Amygdala (tissue), 56 donors: ENCODE data around the gene ACTL8.

Source experiments
- DNase-seq, 56 donors: peaks; one replicate each; lab custom pipeline; 2025; lab: John Stamatoyannopoulos, UW

Gene ACTL8, protein sequence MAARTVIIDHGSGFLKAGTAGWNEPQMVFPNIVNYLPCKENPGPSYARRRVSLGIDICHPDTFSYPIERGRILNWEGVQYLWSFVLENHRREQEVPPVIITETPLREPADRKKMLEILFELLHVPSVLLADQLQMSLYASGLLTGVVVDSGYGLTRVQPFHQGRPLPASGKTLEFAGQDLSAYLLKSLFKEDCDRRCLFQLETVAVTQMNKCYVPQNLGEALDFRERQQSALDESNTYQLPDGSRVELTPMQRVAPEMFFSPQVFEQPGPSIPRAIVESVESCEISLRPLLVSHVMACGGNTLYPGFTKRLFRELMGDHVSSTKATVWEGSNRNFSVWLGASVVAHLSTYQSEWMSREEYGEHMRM

GRCh38 chr1:17755120-17755519 is at the start of gene ACTL8:
Gene ACTL8, plus strand, starts transcription at chr1:17755333. Its CDS starts 67,676 bp downstream, at chr1:17823009.
- DNase-seq, result no peak

- no peak for DNase-seq
These were observed 48.7 kb upstream of the ACTL8 start for GRCh38 chr1:17706445-17706844.

- no peak for DNase-seq
These were observed 45.2 kb upstream of the ACTL8 start for GRCh38 chr1:17709981-17710380.

- DNase-seq, result no peak
These were observed 44.1 kb upstream of the ACTL8 start for GRCh38 chr1:17710889-17711576.

DNA sequence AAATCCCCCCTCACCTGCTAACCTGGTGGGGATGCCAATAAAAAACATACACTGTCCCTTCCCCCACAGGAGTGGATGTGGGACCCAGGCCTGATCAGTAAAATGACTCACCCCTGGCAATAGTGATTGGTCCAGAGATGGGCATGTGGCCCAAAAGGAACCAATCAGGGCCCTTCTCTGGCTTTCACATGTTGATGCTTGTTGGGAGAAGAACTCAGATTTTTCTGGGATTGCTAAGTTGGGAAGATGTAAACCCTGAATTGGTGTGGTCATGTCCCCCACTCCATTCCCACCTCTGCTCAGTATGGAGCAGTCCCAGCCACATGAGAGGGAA is 43.6 kb upstream of the ACTL8 start:
- no peak for DNase-seq

DNA sequence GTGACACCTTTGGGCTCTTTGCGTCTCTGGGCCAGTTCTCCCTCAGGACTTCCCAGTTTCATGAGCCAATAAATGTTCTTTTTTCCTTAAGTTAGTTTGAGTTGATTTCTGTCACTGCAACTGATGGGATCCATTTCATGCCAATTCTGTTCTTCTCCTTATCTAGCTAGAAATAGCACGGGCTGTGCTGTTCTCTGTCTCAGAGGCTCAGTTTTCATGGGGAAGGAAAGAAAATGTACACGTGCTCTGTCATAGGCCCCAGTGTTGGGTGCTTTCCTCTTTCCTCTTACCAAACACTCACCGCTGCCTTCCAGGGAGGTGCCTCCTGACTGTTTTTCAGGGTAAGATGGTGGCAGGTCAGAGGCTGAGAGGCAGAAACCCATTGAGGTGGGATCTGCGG is 43.2 kb upstream of the ACTL8 start:
- no peak for DNase-seq

GRCh38 chr1:17713993-17714392 is 41.1 kb upstream of the ACTL8 start:
- DNase-seq, result no peak

- DNase-seq, result no peak
These were observed 37.3 kb upstream of the ACTL8 start for GRCh38 chr1:17717594-17718535.

- no peak for DNase-seq
These were observed 35.3 kb upstream of the ACTL8 start for GRCh38 chr1:17719874-17720273.

GRCh38 chr1:17721444-17721843 is 33.7 kb upstream of the ACTL8 start:
- no peak for DNase-seq

GRCh38 chr1:17723684-17724083 is 31.4 kb upstream of the ACTL8 start:
- no peak for DNase-seq

GRCh38 chr1:17724150-17724549 is 31.0 kb upstream of the ACTL8 start:
- DNase-seq, result no peak

- DNase-seq, result no peak
These were observed 29.9 kb upstream of the ACTL8 start for GRCh38 chr1:17725084-17725719.

- no peak for DNase-seq
These were observed 29.1 kb upstream of the ACTL8 start for GRCh38 chr1:17725811-17726582.

GRCh38 chr1:17728123-17728712 is 26.9 kb upstream of the ACTL8 start:
- no peak for DNase-seq

DNA sequence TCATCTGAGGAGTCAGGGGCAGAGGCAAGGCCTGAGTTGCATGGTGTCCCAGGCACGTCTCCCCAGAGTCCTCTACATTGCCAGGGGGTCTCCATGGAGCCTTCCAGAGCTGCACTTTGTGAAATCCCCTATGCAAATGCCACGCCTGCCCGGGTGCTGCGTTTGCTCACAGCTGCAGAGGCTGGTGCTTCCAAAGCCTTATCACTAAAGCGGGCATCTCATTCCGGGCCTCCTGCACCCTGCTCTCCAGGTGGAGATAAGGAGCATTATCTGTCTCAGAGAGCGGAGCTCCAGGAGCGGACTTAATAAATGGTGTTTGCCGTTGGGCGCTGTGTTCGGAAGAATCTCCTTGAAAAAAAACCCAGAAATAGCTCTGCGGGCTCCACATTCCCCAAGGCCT is 25.9 kb upstream of the ACTL8 start:
- DNase-seq, result no peak

GRCh38 chr1:17729909-17730308 is 25.2 kb upstream of the ACTL8 start:
- DNase-seq, result no peak

DNA sequence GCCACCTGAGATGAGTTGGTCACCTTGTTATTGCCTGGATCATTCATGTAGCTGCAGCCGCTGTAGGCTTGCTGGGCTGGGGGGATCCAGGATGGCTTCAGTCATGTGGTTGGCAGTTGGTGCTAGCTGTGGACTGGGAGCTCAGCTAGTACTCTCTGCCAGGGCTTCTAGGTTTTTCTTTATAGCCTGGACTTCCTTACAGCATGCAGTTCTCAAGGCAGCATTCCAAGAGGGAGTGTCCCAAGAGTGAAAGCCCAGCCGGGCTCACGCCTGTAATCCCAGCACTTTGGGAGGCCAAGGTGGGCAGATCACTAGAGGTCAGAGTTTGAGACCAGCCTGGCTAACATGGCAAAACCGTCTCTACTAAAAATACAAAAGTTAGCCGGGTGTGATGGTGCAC is 23.7 kb upstream of the ACTL8 start:
- DNase-seq, result no peak

GRCh38 chr1:17732475-17732874 is 22.7 kb upstream of the ACTL8 start:
- DNase-seq, result no peak

DNA sequence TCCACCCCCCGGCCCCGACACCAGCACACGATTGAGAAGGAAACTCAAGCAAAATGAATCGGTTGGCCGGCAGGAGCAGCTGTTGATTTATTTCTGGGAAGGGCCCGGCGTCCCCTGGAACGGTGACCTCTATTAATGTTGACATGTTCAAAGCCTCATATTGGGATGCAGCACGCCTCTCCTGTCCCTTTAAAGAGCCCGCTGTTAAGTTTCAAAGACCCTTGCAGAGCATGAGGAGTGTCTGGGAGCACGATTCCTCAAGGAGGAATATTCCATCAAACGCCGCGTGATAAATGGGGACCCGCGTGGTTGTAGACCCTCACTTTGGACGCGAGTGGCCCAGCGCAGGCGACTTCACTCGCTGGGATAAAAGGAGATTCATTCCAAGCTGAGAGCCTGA is 21.5 kb upstream of the ACTL8 start:
- DNase-seq, result no peak
